Pancreas (tissue), 10 donors: ENCODE data around the gene C1orf226. TPM values are rescaled to one million over a fixed set of nuclear protein-coding genes. Genes with fewer than 3 reads are reported as not detected.

Experiments
- ATAC-seq, 4 donors: fragments of 200-7000 bp; cut with Tn5 transposase; one replicate each; pipeline versions ENCODE4 v1.8.0 to v1.9.1; 2020; ENCODE audit warnings: mild to moderate bottlenecking in 4 of 4, moderate library complexity in 4 of 4
- DNase-seq, 6 donors: peaks; one replicate each; pipeline ENCODE4 v3.0.0-alpha.2; 2020
- FAIRE-seq: peaks from 2 replicates; lab custom pipeline; 2012; peaks lifted over from hg19 to GRCh38; lab: Jason Lieb, UNC
- H3K27ac ChIP-seq, 4 donors: fragments of 200-600 bp; sonication (generic); 1 replicate in 3 of 4; 2 replicates in 1 of 4; pipeline versions ENCODE4 v1.5.0 to v1.8.0; 2020
- H3K27me3 ChIP-seq, 4 donors: fragments of 200-600 bp; one replicate each; pipeline ENCODE4 v1.8.0; 2021
- H3K36me3 ChIP-seq, 3 donors: fragments of 200-600 bp; sonication (generic) in 1 of 3; one replicate each; pipeline versions ENCODE4 v1.5.0 to v1.8.0; 2020 to 2021
- H3K4me1 ChIP-seq, 3 donors: fragments of 200-600 bp; one replicate each; pipeline ENCODE4 v1.8.0; 2021
- H3K4me3 ChIP-seq, 4 donors: fragments of 200-600 bp; sonication (generic) in 2 of 4; one replicate each; pipeline versions ENCODE4 v1.5.0 to v1.8.0; 2020 to 2021
- H3K9me3 ChIP-seq, 4 donors: fragments of 200-600 bp; one replicate each; pipeline ENCODE4 v1.8.0; 2021
- WGBS, 2 donors: extraction: QIAGEN DNeasy Blood & Tissue Kit; methylation state at CpG; one replicate each; pipeline ENCODE4 v1.1.7; 2013; 5-methylcytosine and 5-hydroxymethylcytosine counted together
- intact Hi-C, 3 donors: fragments of 100-400 bp; cut with DNase I; formaldehyde crosslinking; loops; one replicate each; pipeline versions ENCODE4 v1.11.1 to v1.14.2; 2022
- polyA plus RNA-seq, 2 donors: library from polyadenylated mRNA; stranded (reverse); fragments of 200-250 nt; gene quantifications; one replicate each; pipeline ENCODE4 v1.2.3, GENCODE V29; 2013
- total RNA-seq, 6 donors: library from RNA; stranded (reverse); fragmentation: NEBNext Ultra II Directional in 4 of 6; extraction: Animal tissue kit (Norgen Biotek cat#: 25700) in 4 of 6; gene quantifications; one replicate each; pipeline versions ENCODE4 v1.2.1 to v1.2.4, GENCODE V29; 2021 to 2023
- TF ChIP-seq, protein P1 (sequence below), 4 donors: fragments of 200-600 bp; sonication (generic) in 3 of 4; IDR thresholded peaks; one replicate each; pipeline versions ENCODE4 v1.5.0 to v1.8.0; 2021; ENCODE audit warnings: antibody characterized with exemption in 4 of 4
- donor health status: healthy with polysubstance abuse.
- donor health status: DM: no; HTN: no; CAD: no; lungs with moderate emphysema.
- donor health status: DM: no; HTN: no; CAD: no.
- donor health status: control.
- donor health status: control.
- donor health status: Bipolar disorder and iron deficiency.
- donor health status: DM: yes; HTN: yes; CAD: no.
- donor health status: DM: no; HTN: no; CAD: no.
- donor health status: DM: no; HTN: no; CAD: no.
- donor health status: DM: yes; HTN: yes; CAD: no.

Gene C1orf226
- total and polyA plus RNA-seq, 8 donors, result 1.3 to 4.2 (median 2.3) TPM

GRCh38 chr1:162360237-162360873 is 21.2 kb upstream of the C1orf226 start:
- H3K4me1 ChIP-seq, result no peaks in the 10 kb centered on the region
- no peaks in the 10 kb centered on the region for H3K36me3 ChIP-seq
- no peak overlapping the region for H3K4me3 ChIP-seq
- no peaks in the 10 kb centered on the region for H3K9me3 ChIP-seq
- FAIRE-seq (no peak), ATAC-seq (no peak), DNase-seq (no peak)
- no peaks in the 10 kb centered on the region for H3K27me3 ChIP-seq
- H3K27ac ChIP-seq, result no peak overlapping the region
- intact Hi-C loops, result no loop called here
- WGBS, 2 donors, result 95 to 97% methylated on average over 10 of the region's 10 CpGs
- TF ChIP-seq, protein P1, sequence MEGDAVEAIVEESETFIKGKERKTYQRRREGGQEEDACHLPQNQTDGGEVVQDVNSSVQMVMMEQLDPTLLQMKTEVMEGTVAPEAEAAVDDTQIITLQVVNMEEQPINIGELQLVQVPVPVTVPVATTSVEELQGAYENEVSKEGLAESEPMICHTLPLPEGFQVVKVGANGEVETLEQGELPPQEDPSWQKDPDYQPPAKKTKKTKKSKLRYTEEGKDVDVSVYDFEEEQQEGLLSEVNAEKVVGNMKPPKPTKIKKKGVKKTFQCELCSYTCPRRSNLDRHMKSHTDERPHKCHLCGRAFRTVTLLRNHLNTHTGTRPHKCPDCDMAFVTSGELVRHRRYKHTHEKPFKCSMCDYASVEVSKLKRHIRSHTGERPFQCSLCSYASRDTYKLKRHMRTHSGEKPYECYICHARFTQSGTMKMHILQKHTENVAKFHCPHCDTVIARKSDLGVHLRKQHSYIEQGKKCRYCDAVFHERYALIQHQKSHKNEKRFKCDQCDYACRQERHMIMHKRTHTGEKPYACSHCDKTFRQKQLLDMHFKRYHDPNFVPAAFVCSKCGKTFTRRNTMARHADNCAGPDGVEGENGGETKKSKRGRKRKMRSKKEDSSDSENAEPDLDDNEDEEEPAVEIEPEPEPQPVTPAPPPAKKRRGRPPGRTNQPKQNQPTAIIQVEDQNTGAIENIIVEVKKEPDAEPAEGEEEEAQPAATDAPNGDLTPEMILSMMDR (IDR thresholded peaks at IDR 0.05), result no peak

GRCh38 chr1:162360874-162361260 is 20.7 kb upstream of the C1orf226 start:
- WGBS, 2 donors, result 96 to 98% methylated on average over 4 of the region's 4 CpGs
- H3K36me3 ChIP-seq, result no peaks in the 10 kb centered on the region
- no peak overlapping the region for H3K27ac ChIP-seq
- H3K27me3 ChIP-seq, result no peaks in the 10 kb centered on the region
- no peaks in the 10 kb centered on the region for H3K4me1 ChIP-seq
- no peak for FAIRE-seq
- intact Hi-C loops, result no loop called here
- H3K9me3 ChIP-seq, result no peaks in the 10 kb centered on the region
- TF ChIP-seq, protein P1 (IDR thresholded peaks at IDR 0.05), result no peak
- DNase-seq, result no peak
- no peak for ATAC-seq
- H3K4me3 ChIP-seq, result no peak overlapping the region

DNA sequence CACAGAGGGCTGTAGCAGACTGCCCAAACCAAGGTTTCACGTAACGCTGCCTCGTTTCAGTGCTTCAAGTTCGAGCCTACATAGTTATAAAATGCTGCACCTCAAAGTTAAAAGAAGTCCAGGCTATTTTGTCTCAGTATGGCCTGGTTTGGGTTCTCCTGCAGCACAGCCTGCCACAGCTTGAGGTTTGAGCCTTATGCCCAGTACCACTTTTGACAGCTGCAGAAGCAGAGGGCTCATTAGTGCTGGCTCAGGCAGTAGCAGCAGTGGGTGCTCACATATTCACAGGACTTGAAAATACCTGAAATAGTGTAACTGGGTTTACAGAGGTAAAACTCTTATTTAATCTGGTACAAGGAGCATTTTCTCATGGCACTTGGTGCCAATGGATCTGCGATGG is 20.2 kb upstream of the C1orf226 start:
- H3K9me3 ChIP-seq, result no peaks in the 10 kb centered on the region
- no peaks in the 10 kb centered on the region for H3K4me1 ChIP-seq
- no peak for ATAC-seq
- no peak overlapping the region for H3K27ac ChIP-seq
- WGBS, 2 donors, result 94 to 96% methylated on average over 5 of the region's 5 CpGs
- FAIRE-seq, result no peak
- H3K27me3 ChIP-seq, result no peaks in the 10 kb centered on the region
- TF ChIP-seq, protein P1 (IDR thresholded peaks at IDR 0.05), result no peak
- intact Hi-C loops, result no loop called here
- H3K4me3 ChIP-seq, result no peak overlapping the region
- DNase-seq, result no peak
- H3K36me3 ChIP-seq, result no peaks in the 10 kb centered on the region

- Histone ChIP-seq H3K27me3 (no peaks in the 10 kb centered on the region), H3K4me3 (no peak overlapping the region), H3K36me3 (no peaks in the 10 kb centered on the region), H3K4me1 (no peaks in the 10 kb centered on the region), H3K9me3 (no peaks in the 10 kb centered on the region), H3K27ac (no peak overlapping the region)
- WGBS, 2 donors, result 83 to 84% methylated on average over 3 of the region's 3 CpGs
- ATAC-seq (no peak), FAIRE-seq (no peak), DNase-seq (no peak)
- intact Hi-C loops, result no loop called here
- TF ChIP-seq, protein P1 (IDR thresholded peaks at IDR 0.05), result no peak
Observed at GRCh38 chr1:162363823-162364222, 17.7 kb upstream of the C1orf226 start.

DNA sequence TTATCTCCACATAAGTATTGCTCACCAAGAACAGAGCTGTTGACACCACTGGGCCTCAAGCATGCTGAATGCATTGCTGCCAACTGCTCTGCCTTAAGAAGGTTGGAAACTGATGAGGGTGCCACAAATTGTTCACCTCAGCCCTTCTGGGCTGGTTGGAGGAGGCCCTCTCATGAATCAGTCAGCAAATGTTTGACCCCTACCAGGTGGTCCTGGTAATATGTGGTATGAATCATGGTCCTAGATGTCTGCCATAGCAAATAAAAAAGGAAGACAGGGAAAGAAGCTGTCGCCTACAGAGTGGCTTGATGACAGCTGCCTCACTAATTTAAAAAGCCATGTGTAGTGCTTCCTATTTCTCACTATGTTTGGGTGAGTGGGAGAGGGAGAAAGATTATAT is 17.0 kb upstream of the C1orf226 start:
- WGBS, 2 donors, result 94 to 100% methylated on average over 1 of the region's 1 CpG
- FAIRE-seq, result no peak

More for the DNA sequence above, 17.0 kb upstream of the C1orf226 start:
- no peak overlapping the region for H3K27ac ChIP-seq
- intact Hi-C loops, result no loop called here
- H3K36me3 ChIP-seq, result no peaks in the 10 kb centered on the region
- no peak overlapping the region for H3K4me3 ChIP-seq
- no peaks in the 10 kb centered on the region for H3K27me3 ChIP-seq
- no peaks in the 10 kb centered on the region for H3K4me1 ChIP-seq
- ATAC-seq (no peak), DNase-seq (no peak)
- TF ChIP-seq, protein P1 (IDR thresholded peaks at IDR 0.05), result no peak
- no peaks in the 10 kb centered on the region for H3K9me3 ChIP-seq
